Gastroesophageal sphincter (tissue), 4 donors: ENCODE measurements around the gene SP2. TPM values are rescaled to one million over a fixed set of nuclear protein-coding genes. Genes with fewer than 3 reads are reported as not detected.

Source experiments
- ATAC-seq: fragments of 150-250 bp; one replicate; pipeline ENCODE4 v1.9.1; 2016; ENCODE audit warnings: mild to moderate bottlenecking, moderate library complexity
- H3K27ac ChIP-seq, 4 donors: fragments of 200-600 bp; sonication (generic) in 3 of 4; 1 replicate in 3 of 4; 2 replicates in 1 of 4; pipeline ENCODE4 v1.5.1; 2016 to 2019
- H3K27me3 ChIP-seq: fragments of 200-600 bp; sonication (generic); one replicate; pipeline ENCODE4 v1.5.1; 2019
- H3K36me3 ChIP-seq, 2 donors: fragments of 200-600 bp; sonication (generic); one replicate each; pipeline ENCODE4 v1.5.1; 2019; ENCODE audit warnings: control low read depth in 1 of 2
- H3K4me1 ChIP-seq, 3 donors: fragments of 200-600 bp; sonication (generic); 1 replicate in 2 of 3; 2 replicates in 1 of 3; pipeline ENCODE4 v1.5.1; 2016 to 2019; ENCODE audit warnings: control low read depth in 2 of 3
- H3K4me3 ChIP-seq, 2 donors: fragments of 200-600 bp; sonication (generic); one replicate each; pipeline ENCODE4 v1.5.1; 2019; ENCODE audit warnings: mild to moderate bottlenecking in 1 of 2, moderate library complexity in 1 of 2
- H3K9me3 ChIP-seq, 3 donors: fragments of 200-600 bp; sonication (generic); one replicate each; pipeline ENCODE4 v1.5.1; 2017 to 2019; ENCODE audit warnings: control low read depth in 2 of 3
- CTCF ChIP-seq, 4 experiments: fragments of 200-600 bp in 2 of 4; fragments of 450-650 bp in 2 of 4; sonication (generic) in 1 of 4; IDR thresholded peaks; one replicate each; pipeline ENCODE4 v1.5.1; 2017 to 2019; ENCODE audit warnings: antibody characterized with exemption in 4 of 4, mild to moderate bottlenecking in 2 of 4, moderate library complexity in 2 of 4
- EP300 ChIP-seq: sonication (generic); formaldehyde crosslinking; IDR thresholded peaks from one replicate; pipeline ENCODE4 v1.6.1; 2017; ENCODE audit warnings: antibody characterized with exemption, mild to moderate bottlenecking
- POLR2A ChIP-seq, 2 donors: fragments of 450-650 bp; IDR thresholded peaks; one replicate each; pipeline ENCODE4 v1.6.1; 2017; ENCODE audit warnings: antibody characterized with exemption in 2 of 2, mild to moderate bottlenecking in 2 of 2, moderate library complexity in 1 of 2
- POLR2AphosphoS5 ChIP-seq: sonication (generic); formaldehyde crosslinking; IDR thresholded peaks from one replicate; pipeline ENCODE4 v1.6.1; 2017; ENCODE audit warnings: antibody characterized with exemption
- WGBS, 2 donors: methylation state at CpG; one replicate each; pipeline ENCODE4 v1.1.5; 2018; ENCODE audit warnings: low coverage in 1 of 2; 5-methylcytosine and 5-hydroxymethylcytosine counted together
- total RNA-seq, 4 donors: library from RNA; depleted of rRNA; stranded (reverse); fragments of >200 nt; gene quantifications; one replicate each; pipeline ENCODE4 v1.1.0, GENCODE V29; 2016

The SP2 gene
- 10 to 100 TPM in 2 of 4 donors, 1 to 10 TPM in 2; 3.4 to 16.2 (median 10.0) TPM for total RNA-seq

GRCh38 chr17:47895856-47896671, at the start of gene SP2:
Gene SP2, plus strand, starts transcription at chr17:47896236. Its CDS starts 51 bp downstream, at chr17:47896287.
- Histone ChIP-seq H3K27me3 (no peaks in the 10 kb centered on the region), H3K4me3 (peak within 1 kb of the TSS; percentile 84 to 86), H3K36me3 (peaks cover 0 to 13% of the 10 kb centered on the region in 2 donors), H3K9me3 (no peaks in the 10 kb centered on the region), H3K27ac (peak within 1 kb of the TSS; percentile 97 to 99 (median 99)), H3K4me1 (peaks cover 3 to 57% (median 16%) of the 10 kb centered on the region in 3 donors)
- 0% methylated on average over 7 to 14 of the region's 70 CpGs for WGBS, 2 donors
- ATAC-seq = peak; percentile 97
- no peak for TF ChIP-seq EP300
- TF ChIP-seq POLR2A (IDR thresholded peaks at IDR 0.05) = peak; percentile 86 to 91
- TF ChIP-seq CTCF (IDR thresholded peaks at IDR 0.05) = peak in 2 of 4 experiments; percentile 22 to 29
- peak; percentile 83 for TF ChIP-seq POLR2AphosphoS5

DNA sequence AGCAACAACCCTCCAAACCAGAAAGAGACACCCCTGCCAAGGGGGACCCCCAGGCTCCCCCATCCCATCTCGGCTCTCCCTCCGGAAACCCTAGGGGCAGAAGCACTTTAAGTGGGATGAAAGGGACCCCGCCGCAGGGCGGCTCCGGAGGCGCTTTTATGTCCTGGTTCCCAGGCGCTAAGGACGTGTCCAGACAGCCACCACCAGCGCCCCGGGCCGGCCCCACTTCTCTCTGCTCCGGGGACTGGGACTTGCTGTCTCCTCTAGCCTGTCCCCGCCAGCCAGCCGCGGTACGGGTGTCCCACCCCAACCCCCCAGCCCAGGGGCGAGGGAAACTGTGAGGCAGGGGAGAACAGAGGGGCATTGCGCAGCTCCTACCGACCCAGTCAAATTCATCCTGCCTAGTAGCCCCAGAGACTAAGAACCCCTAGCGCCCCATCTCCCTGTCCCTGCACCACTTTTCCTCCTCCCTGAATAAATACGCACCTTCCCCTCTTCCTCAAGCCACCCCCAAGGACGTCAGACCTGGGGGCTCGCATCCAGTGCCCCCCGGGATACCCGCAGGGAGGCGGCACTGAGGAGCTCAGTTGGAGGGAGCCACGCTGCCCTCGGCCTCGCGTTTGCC, 49.2 kb upstream of the SP2 start:
- WGBS, 2 donors = 10 to 12% methylated on average over 4 to 13 of the region's 31 CpGs
- Histone ChIP-seq H3K4me3 (no peak overlapping the region), H3K9me3 (no peaks in the 10 kb centered on the region), H3K27ac (no peak overlapping the region), H3K27me3 (peaks cover 73% of the 10 kb centered on the region), H3K36me3 (no peaks in the 10 kb centered on the region), H3K4me1 (peaks cover 0 to 42% (median 9%) of the 10 kb centered on the region in 3 donors)
- TF ChIP-seq CTCF (IDR thresholded peaks at IDR 0.05) (no peak), POLR2AphosphoS5 (no peak), POLR2A (IDR thresholded peaks at IDR 0.05) (no peak), EP300 (no peak)
- ATAC-seq = no peak

- peaks cover 0 to 46% (median 9%) of the 10 kb centered on the region in 3 donors for H3K4me1 ChIP-seq
- 13% methylated on average over 3 of the region's 71 CpGs; no CpG with 5 or more reads in 1 of the 2 donors for WGBS, 2 donors
- peaks cover 80% of the 10 kb centered on the region for H3K27me3 ChIP-seq
- no peak overlapping the region for H3K4me3 ChIP-seq
- no peaks in the 10 kb centered on the region for H3K36me3 ChIP-seq
- TF ChIP-seq POLR2A (IDR thresholded peaks at IDR 0.05) = no peak
- peak in 1 of 4 experiments; percentile 29 for TF ChIP-seq CTCF (IDR thresholded peaks at IDR 0.05)
- no peak for TF ChIP-seq POLR2AphosphoS5
- no peak for TF ChIP-seq EP300
- no peaks in the 10 kb centered on the region for H3K9me3 ChIP-seq
- ATAC-seq = no peak
- no peak overlapping the region for H3K27ac ChIP-seq
Measured at GRCh38 chr17:47847341-47848197, 48.5 kb upstream of the SP2 start.

- H3K27ac ChIP-seq = no peak overlapping the region
- 41% methylated on average over 2 of the region's 23 CpGs; no CpG with 5 or more reads in 1 of the 2 donors for WGBS, 2 donors
- no peaks in the 10 kb centered on the region for H3K36me3 ChIP-seq
- H3K9me3 ChIP-seq = no peaks in the 10 kb centered on the region
- ATAC-seq = no peak
- no peak for TF ChIP-seq EP300
- TF ChIP-seq POLR2AphosphoS5 = no peak
- no peak for TF ChIP-seq CTCF (IDR thresholded peaks at IDR 0.05)
- no peak for TF ChIP-seq POLR2A (IDR thresholded peaks at IDR 0.05)
- H3K4me3 ChIP-seq = no peak overlapping the region
- H3K27me3 ChIP-seq = peaks cover 86% of the 10 kb centered on the region
- peaks cover 0 to 42% (median 9%) of the 10 kb centered on the region in 3 donors for H3K4me1 ChIP-seq
Measured at GRCh38 chr17:47848198-47848513, 47.9 kb upstream of the SP2 start.
